Epithelial cell of esophagus (primary cell): ENCODE results near the gene TRABD.

Source experiments
- DNase-seq: peaks from one replicate; pipeline ENCODE4 v3.0.0; 2010; ENCODE audit warnings: low read depth
- H3K4me3 ChIP-seq: 2 replicates; pipeline ENCODE4 v1.5.1; 2011; ENCODE audit warnings: mild to moderate bottlenecking, low read length, control low read depth
- TF ChIP-seq, protein P1 (sequence below): IDR thresholded peaks from 2 replicates; pipeline ENCODE4 v1.5.1; 2011; ENCODE audit warnings: low read depth, mild to moderate bottlenecking, low read length, control low read depth, inconsistent platforms; ENCODE audit not compliant: insufficient read depth; ENCODE audit errors: missing control alignments

Gene TRABD

DNA sequence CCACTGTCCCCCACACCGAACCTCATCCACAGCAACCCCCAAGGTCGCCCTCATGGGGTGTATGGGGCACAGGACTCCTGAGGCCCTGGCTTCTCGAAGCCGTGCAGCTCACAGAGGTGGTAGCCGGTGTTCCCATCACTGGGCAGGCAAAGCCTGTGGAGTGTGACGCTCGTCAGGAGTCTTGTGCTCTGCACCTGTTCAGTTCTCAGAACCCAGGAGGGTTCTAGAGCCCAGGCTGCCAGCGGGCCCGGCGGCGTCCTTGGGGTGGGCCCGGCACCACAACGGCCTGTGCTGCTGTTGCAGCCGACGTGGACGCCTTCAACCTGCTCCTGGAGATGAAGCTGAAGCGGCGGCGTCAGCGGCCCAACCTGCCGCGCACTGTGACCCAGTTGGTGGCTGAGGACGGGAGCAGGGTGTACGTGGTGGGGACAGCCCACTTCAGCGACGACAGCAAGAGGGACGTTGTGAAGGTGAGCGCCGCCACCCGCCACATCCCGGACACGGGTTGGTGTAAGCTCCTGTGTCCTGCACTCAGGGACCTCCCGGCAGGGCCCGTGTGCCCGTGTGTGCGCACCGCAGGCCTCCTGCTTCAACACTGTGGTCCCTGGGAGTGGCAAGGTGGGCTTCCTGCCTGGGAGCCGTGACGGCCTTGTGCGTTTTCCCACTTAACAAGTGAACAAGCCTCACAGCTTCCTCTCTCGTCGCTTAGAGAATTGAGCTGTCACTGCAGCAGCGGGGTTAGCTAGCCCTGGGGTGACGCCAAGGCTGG is 8.5 kb downstream of the TRABD start:
- H3K4me3 ChIP-seq, result no peak overlapping the region
- no peak for DNase-seq
- TF ChIP-seq, protein P1, sequence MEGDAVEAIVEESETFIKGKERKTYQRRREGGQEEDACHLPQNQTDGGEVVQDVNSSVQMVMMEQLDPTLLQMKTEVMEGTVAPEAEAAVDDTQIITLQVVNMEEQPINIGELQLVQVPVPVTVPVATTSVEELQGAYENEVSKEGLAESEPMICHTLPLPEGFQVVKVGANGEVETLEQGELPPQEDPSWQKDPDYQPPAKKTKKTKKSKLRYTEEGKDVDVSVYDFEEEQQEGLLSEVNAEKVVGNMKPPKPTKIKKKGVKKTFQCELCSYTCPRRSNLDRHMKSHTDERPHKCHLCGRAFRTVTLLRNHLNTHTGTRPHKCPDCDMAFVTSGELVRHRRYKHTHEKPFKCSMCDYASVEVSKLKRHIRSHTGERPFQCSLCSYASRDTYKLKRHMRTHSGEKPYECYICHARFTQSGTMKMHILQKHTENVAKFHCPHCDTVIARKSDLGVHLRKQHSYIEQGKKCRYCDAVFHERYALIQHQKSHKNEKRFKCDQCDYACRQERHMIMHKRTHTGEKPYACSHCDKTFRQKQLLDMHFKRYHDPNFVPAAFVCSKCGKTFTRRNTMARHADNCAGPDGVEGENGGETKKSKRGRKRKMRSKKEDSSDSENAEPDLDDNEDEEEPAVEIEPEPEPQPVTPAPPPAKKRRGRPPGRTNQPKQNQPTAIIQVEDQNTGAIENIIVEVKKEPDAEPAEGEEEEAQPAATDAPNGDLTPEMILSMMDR, result no peak

DNA sequence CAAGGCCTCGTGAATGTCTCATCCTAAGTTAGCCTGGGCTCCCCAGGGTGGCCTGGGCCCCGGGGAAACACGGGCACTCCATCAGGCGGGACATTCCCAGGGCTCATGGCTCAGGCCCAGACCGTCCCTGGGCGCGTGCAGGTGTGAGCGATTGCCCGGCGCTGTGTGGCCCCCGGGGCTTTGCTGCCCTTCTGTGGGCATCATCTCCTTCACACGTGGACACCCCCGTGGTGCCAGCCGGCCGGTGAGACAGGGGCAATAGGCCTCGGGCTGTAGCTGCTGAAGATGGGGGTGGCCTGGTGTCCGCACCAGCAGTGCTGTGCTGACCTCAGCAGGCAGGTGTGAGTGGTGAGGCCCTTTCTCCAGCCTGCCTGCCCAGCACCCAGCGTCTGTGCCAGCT is 10.5 kb downstream of the TRABD start:
- TF ChIP-seq, protein P1, result no peak
- DNase-seq, result no peak

DNA sequence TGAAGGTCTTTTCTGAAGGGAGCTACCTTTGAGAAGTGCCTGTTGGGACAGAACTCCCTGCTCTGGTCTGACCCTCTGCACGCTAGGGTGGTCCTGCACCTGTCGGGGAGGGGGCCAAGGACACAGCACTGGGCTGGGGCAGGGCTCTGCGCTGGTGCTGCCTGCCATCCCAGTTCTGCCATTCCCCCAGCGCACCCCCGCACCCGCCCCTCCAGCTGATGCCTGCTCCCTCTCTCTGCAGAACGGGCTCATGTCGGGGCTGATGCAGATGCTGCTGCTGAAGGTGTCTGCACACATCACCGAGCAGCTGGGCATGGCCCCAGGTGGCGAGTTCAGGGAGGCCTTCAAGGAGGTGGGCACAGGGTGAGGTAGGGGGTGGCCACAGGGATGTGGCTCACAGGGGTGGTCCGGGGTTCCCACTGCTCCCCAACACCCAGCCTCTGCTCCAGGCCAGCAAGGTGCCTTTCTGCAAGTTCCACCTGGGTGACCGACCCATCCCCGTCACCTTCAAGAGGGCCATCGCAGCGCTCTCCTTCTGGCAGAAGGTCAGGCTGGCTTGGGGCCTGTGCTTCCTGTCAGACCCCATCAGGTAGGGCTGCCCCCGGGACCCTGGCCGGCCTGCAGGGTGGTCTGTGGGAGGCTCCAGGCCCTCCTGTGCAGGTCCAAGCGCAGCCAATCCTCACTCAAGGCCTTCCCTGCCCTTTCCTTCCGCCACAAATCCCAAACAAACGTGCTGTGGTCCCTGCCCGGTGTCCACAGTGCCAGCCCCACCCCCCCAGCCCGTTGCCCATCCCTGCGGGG is 11.5 kb downstream of the TRABD start:
- TF ChIP-seq, protein P1, result no peak
- no peak overlapping the region for H3K4me3 ChIP-seq

More for the DNA sequence above, 10.5 kb downstream of the TRABD start:
- H3K4me3 ChIP-seq, result no peak overlapping the region

DNA sequence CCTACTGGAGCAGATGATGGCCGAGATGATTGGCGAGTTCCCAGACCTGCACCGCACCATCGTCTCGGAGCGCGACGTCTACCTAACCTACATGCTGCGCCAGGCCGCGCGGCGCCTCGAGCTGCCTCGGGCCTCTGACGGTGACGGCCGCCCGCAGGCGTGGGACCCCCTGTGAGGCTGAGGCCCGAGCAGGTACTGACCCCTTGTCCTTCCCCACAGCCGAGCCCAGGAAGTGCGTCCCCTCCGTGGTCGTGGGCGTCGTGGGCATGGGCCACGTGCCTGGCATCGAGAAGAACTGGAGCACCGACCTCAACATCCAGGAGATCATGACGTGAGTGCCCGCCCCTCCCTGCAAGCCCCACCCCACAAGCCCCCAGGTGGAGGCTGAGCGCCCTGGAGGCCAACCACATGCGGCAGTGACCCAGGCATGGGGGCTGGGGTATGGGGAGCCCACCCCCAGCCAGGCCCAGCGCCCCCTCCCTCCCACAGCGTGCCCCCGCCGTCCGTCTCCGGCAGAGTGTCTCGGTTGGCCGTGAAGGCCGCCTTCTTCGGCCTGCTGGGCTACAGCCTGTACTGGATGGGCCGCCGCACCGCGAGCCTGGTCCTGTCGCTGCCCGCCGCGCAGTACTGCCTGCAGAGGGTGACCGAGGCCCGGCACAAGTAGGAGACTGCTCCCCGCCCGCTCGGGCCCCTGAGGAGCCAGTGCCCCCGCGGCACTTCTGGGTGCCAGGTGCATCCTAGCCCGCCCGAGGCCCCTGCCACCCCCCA is 12.3 kb downstream of the TRABD start:
- no peak for DNase-seq
- TF ChIP-seq, protein P1, result no peak
- H3K4me3 ChIP-seq, result no peak overlapping the region

More for the DNA sequence above, 11.5 kb downstream of the TRABD start:
- no peak for DNase-seq

DNA sequence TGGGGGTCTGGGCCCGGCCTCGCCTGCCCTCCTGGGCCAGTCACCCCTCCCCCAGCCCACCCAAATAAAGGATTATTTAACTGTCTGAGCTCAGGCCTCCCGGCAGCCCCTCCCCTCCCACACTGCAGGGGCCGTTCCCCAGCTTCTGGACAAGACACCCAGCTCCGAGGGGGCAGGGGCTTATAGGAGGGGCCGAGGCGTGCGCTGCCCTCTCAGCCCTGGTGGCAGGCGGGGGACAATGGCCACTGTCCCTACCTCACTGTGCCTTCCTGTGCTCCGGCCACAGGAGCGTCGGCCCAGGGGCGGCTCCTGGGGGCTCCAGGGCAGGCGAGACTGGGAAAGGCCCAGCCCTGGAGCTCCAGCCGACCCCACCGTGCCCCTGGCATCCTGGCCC is 12.9 kb downstream of the TRABD start:
- TF ChIP-seq, protein P1, result no peak
- DNase-seq, result no peak
- no peak overlapping the region for H3K4me3 ChIP-seq

DNA sequence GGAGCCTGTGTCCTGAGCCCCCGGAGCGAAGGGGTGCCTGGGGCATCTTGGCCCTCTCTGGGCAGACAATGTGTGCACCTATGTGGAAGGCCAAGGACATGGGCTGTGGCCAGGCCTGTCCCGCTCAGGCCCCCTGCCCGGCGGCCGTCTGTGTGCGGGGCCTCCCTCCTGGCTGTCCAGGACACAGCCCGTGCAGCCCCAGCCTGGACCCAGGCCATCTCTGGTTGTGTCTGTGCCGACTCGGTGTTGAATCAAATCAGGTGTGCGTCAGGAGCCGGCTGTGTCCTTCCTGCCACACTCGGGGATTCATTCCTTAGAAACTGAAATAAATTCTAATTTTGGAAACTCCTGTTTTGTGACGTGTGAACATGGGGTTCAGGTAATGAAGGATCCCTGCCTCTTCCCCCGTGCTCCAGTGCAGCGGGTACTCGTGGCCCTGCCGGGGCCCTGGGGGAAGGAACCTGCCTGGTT is 13.6 kb downstream of the TRABD start:
- no peak overlapping the region for H3K4me3 ChIP-seq
- TF ChIP-seq, protein P1, result no peak
- DNase-seq, result no peak
